PC-3 (cell line): ENCODE results near the gene HIPK1.

Experiments used
- EZH2 ChIP-seq: fragments of 300-600 bp; sonication (generic); IDR thresholded peaks from one replicate; pipeline ENCODE4 v1.6.1; 2017; ENCODE audit warnings: antibody characterized with exemption, mild to moderate bottlenecking, low read length; ENCODE audit not compliant: unreplicated experiment
- EZH2phosphoT487 ChIP-seq: fragments of 300-600 bp; sonication (generic); IDR thresholded peaks from 2 replicates; pipeline ENCODE4 v1.6.1; 2018; ENCODE audit warnings: mild to moderate bottlenecking, antibody characterized with exemption, low read length, borderline replicate concordance
- TF ChIP-seq, protein P1 (sequence below): fragments of 300-600 bp; sonication (generic); conservative IDR thresholded peaks from 2 replicates; pipeline ENCODE4 v1.5.1; 2017; ENCODE audit warnings: antibody characterized with exemption, low read depth, mild to moderate bottlenecking, low read length

DNA sequence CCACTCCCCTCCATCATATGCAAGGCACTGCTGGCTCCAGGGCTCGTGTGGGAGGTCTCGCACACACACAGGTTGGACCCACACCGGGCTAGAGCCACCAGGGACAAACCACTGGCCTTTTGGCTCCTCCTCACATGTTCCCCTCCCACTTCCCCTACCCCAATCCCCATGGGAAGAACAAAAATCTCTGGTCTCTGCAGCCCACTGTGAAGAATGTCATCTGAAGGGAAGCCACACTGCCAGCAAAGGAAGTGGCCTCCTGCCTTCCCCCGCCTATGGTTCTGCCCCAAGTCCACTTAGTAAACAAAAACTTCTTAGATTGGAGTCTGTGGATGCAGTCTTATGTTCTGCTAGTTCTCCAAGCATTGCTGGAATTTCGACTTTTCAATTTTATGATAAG, 74.3 kb downstream of the HIPK1 start:
- no peak for TF ChIP-seq EZH2phosphoT487
- TF ChIP-seq, protein P1, sequence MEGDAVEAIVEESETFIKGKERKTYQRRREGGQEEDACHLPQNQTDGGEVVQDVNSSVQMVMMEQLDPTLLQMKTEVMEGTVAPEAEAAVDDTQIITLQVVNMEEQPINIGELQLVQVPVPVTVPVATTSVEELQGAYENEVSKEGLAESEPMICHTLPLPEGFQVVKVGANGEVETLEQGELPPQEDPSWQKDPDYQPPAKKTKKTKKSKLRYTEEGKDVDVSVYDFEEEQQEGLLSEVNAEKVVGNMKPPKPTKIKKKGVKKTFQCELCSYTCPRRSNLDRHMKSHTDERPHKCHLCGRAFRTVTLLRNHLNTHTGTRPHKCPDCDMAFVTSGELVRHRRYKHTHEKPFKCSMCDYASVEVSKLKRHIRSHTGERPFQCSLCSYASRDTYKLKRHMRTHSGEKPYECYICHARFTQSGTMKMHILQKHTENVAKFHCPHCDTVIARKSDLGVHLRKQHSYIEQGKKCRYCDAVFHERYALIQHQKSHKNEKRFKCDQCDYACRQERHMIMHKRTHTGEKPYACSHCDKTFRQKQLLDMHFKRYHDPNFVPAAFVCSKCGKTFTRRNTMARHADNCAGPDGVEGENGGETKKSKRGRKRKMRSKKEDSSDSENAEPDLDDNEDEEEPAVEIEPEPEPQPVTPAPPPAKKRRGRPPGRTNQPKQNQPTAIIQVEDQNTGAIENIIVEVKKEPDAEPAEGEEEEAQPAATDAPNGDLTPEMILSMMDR = no peak
- no peak for TF ChIP-seq EZH2
